ENCODE results near the gene LSM7.

DNA sequence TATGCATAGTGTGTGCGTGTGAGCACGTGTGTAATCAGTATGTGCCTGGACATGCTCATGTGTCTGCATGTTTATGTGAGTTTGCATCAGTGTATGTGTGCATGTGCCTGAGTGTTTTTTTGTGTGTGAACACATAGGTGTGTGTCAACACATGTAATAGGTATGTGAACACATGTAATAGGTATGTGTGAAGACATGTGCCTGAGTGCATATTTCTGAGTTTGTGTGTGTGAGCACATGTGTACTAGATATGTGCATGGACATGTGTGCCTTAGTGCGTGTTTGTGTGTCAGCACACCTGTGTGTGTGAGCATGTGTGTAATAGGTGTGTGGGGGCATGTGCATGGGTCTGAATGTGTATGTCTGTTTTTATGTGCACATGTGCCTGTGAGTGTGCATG, 7.5 kb upstream of the LSM7 start:
- TF ChIP-seq ZNF557 (CRISPR knock-in tag; IDR thresholded peaks at IDR 0.05) (no peak), KLF16 (CRISPR knock-in tag; IDR thresholded peaks at IDR 0.05) (no peak)

Data from HepG2 (cell line).